Body of pancreas (tissue), 4 donors: ENCODE measurements around the gene RHD.

Experiments
- POLR2A ChIP-seq, 3 donors: fragments of 450-650 bp; IDR thresholded peaks; one replicate each; pipeline ENCODE4 v1.6.1; 2016; ENCODE audit warnings: antibody characterized with exemption in 3 of 3, mild to moderate bottlenecking in 2 of 3
- TF ChIP-seq, protein P1 (sequence below), 7 experiments: fragments of 450-650 bp in 4 of 7; fragments of 200-600 bp in 3 of 7; sonication (generic) in 3 of 7; IDR thresholded peaks; one replicate each; pipeline ENCODE4 v1.5.1; 2016 to 2019; ENCODE audit warnings: antibody characterized with exemption in 7 of 7

DNA sequence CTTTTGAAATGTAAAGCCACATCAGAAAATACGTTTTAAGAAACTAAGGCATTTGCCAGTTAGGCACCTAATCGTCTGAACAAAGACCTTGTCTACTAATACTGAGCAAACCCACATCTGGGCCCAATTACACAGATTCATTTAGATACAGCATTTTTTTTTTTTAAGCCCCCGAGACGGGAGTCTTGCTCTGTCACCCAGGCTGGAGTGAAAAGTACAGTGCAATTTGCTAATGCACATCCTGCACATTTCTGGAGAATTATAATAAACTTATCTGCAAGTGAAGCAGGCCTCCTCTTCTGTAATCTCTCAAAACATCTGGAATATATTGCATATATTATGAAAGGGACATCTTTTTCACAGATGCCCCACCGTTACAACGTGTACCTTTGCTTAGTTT is 28.4 kb upstream of the RHD start:
- TF ChIP-seq, protein P1, sequence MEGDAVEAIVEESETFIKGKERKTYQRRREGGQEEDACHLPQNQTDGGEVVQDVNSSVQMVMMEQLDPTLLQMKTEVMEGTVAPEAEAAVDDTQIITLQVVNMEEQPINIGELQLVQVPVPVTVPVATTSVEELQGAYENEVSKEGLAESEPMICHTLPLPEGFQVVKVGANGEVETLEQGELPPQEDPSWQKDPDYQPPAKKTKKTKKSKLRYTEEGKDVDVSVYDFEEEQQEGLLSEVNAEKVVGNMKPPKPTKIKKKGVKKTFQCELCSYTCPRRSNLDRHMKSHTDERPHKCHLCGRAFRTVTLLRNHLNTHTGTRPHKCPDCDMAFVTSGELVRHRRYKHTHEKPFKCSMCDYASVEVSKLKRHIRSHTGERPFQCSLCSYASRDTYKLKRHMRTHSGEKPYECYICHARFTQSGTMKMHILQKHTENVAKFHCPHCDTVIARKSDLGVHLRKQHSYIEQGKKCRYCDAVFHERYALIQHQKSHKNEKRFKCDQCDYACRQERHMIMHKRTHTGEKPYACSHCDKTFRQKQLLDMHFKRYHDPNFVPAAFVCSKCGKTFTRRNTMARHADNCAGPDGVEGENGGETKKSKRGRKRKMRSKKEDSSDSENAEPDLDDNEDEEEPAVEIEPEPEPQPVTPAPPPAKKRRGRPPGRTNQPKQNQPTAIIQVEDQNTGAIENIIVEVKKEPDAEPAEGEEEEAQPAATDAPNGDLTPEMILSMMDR (IDR thresholded peaks at IDR 0.05), result no peak
- TF ChIP-seq POLR2A (IDR thresholded peaks at IDR 0.05), result no peak
